DND-41 (cell line): ENCODE results near the gene ACBD6.

ENCODE experiments used
- ATAC-seq: fragments of 200-7000 bp; cut with Tn5 transposase; 3 replicates; pipeline ENCODE4 v1.9.1; 2021; ENCODE audit warnings: low read depth; ENCODE audit not compliant: insufficient read depth
- DNase-seq: peaks from one replicate; pipeline ENCODE4 v3.0.0-alpha.2; 2020
- H2AFZ ChIP-seq: 2 replicates; pipeline ENCODE4 v1.6.0; 2012; ENCODE audit warnings: low read depth, low read length
- H3K27ac ChIP-seq: 2 replicates; pipeline ENCODE4 v1.5.1; 2012; ENCODE audit warnings: low read length, inconsistent platforms
- H3K27me3 ChIP-seq: fragments of 200-600 bp; sonication (generic); 2 replicates; pipeline ENCODE4 v1.6.0; 2012; ENCODE audit warnings: low read length, mild to moderate bottlenecking, inconsistent platforms; ENCODE audit not compliant: insufficient read depth, poor library complexity
- H3K36me3 ChIP-seq: 2 replicates; pipeline ENCODE4 v1.5.1; 2012; ENCODE audit warnings: low read length, inconsistent platforms; ENCODE audit not compliant: insufficient read depth
- H3K4me1 ChIP-seq: 2 replicates; pipeline ENCODE4 v1.5.1; 2012; ENCODE audit warnings: mild to moderate bottlenecking, low read length; ENCODE audit not compliant: insufficient read depth
- H3K4me2 ChIP-seq: 2 replicates; pipeline ENCODE4 v1.6.0; 2012; ENCODE audit warnings: mild to moderate bottlenecking, moderate library complexity, low read length, inconsistent platforms; ENCODE audit not compliant: insufficient read depth
- H3K4me3 ChIP-seq, 2 experiments: fragments of 200-600 bp in 1 of 2; shearing (Covaris generic) in 1 of 2; 2 replicates each; pipeline ENCODE4 v1.5.1; 2012 to 2016; ENCODE audit warnings: inconsistent platforms in 2 of 2, low read length in 2 of 2, mild to moderate bottlenecking in 2 of 2, low read depth in 1 of 2, moderate library complexity in 1 of 2
- H3K79me2 ChIP-seq: 2 replicates; pipeline ENCODE4 v1.6.0; 2012; ENCODE audit warnings: low read length, inconsistent platforms; ENCODE audit not compliant: insufficient read depth
- H3K9ac ChIP-seq: 2 replicates; pipeline ENCODE4 v1.6.0; 2012; ENCODE audit warnings: low read depth, mild to moderate bottlenecking, inconsistent platforms, low read length, moderate library complexity
- H3K9me3 ChIP-seq: 2 replicates; pipeline ENCODE4 v1.5.1; 2012; ENCODE audit warnings: low read length, moderate library complexity, mild to moderate bottlenecking, inconsistent platforms; ENCODE audit not compliant: insufficient read depth, severe bottlenecking
- H4K20me1 ChIP-seq: 2 replicates; pipeline ENCODE4 v1.6.0; 2012; ENCODE audit warnings: low read length; ENCODE audit not compliant: insufficient read depth
- CTCF ChIP-seq: IDR thresholded peaks from 2 replicates; pipeline ENCODE4 v1.5.1; 2012; ENCODE audit warnings: borderline replicate concordance, low read length, moderate library complexity, mild to moderate bottlenecking; ENCODE audit not compliant: poor library complexity, severe bottlenecking; ENCODE audit errors: extremely low read depth
- EZH2 ChIP-seq: IDR thresholded peaks from 3 replicates; pipeline ENCODE4 v1.6.1; 2012; ENCODE audit warnings: borderline replicate concordance, low read depth, mild to moderate bottlenecking, moderate library complexity, low read length, inconsistent platforms; ENCODE audit not compliant: severe bottlenecking

ACBD6 gene

GRCh38 chr1:180282401-180283044 is 219.9 kb downstream of the ACBD6 start:
- Histone ChIP-seq H3K4me1 (no peaks in the 10 kb centered on the region), H3K36me3 (peaks cover 47% of the 10 kb centered on the region), H2AFZ (no peak overlapping the region), H3K4me2 (no peak overlapping the region), H3K27ac (no peak overlapping the region), H3K9me3 (no peaks in the 10 kb centered on the region), H3K27me3 (no peaks in the 10 kb centered on the region), H4K20me1 (no peaks in the 10 kb centered on the region), H3K4me3 (no peak overlapping the region), H3K79me2 (no peaks in the 10 kb centered on the region), H3K9ac (no peak overlapping the region)
- DNase-seq (no peak), ATAC-seq (no peak)
- TF ChIP-seq CTCF (no peak), EZH2 (no peak)

GRCh38 chr1:180281490-180281889 is 220.9 kb downstream of the ACBD6 start:
- no peak for ATAC-seq
- Histone ChIP-seq H3K9me3 (no peaks in the 10 kb centered on the region), H3K36me3 (peaks cover 45% of the 10 kb centered on the region), H4K20me1 (no peaks in the 10 kb centered on the region), H3K4me2 (no peak overlapping the region), H3K9ac (no peak overlapping the region), H3K27ac (no peak overlapping the region), H3K4me3 (no peak overlapping the region), H3K4me1 (no peaks in the 10 kb centered on the region), H2AFZ (no peak overlapping the region), H3K79me2 (no peaks in the 10 kb centered on the region), H3K27me3 (no peaks in the 10 kb centered on the region)
- no peak for DNase-seq
- TF ChIP-seq EZH2 (no peak), CTCF (no peak)

GRCh38 chr1:180280617-180281016 is 221.8 kb downstream of the ACBD6 start:
- no peak overlapping the region for H3K9ac ChIP-seq
- no peak for ATAC-seq
- TF ChIP-seq CTCF (no peak), EZH2 (no peak)
- no peak for DNase-seq
- no peaks in the 10 kb centered on the region for H3K79me2 ChIP-seq
- H3K4me2 ChIP-seq: no peak overlapping the region
- H3K27ac ChIP-seq: no peak overlapping the region
- peaks cover 41% of the 10 kb centered on the region for H3K36me3 ChIP-seq
- no peaks in the 10 kb centered on the region for H4K20me1 ChIP-seq
- no peaks in the 10 kb centered on the region for H3K27me3 ChIP-seq
- H3K4me1 ChIP-seq: no peaks in the 10 kb centered on the region
- H2AFZ ChIP-seq: no peak overlapping the region
- no peaks in the 10 kb centered on the region for H3K9me3 ChIP-seq
- H3K4me3 ChIP-seq: no peak overlapping the region
